Natural killer cell (primary cell): Measurements from ENCODE around the gene COG2. TPM values are rescaled to one million over a fixed set of nuclear protein-coding genes. Genes with fewer than 3 reads are reported as not detected.

Source experiments
- ATAC-seq, 3 donors: fragments of 150-1000 bp in 2 of 3; fragments of 200-7000 bp in 1 of 3; cut with Tn5 transposase; 1 replicate in 1 of 3; 2 replicates in 2 of 3; pipeline ENCODE4 v1.10.0; 2021; ENCODE audit warnings: mild to moderate bottlenecking in 2 of 3, moderate library complexity in 2 of 3
- DNase-seq, 2 donors: peaks; one replicate each; pipeline versions ENCODE4 v3.0.0 to v3.0.0-alpha.2; 2013 to 2021; ENCODE audit warnings: mixed read lengths in 1 of 2
- H3K27ac ChIP-seq: one replicate; pipeline ENCODE4 v1.5.1; 2013; ENCODE audit warnings: mild to moderate bottlenecking, low read length
- H3K27me3 ChIP-seq: one replicate; pipeline ENCODE4 v1.6.1; 2013; ENCODE audit warnings: low read length; ENCODE audit not compliant: control insufficient read depth, insufficient read depth
- H3K36me3 ChIP-seq: one replicate; pipeline ENCODE4 v1.6.1; 2013; ENCODE audit warnings: low read length; ENCODE audit not compliant: control insufficient read depth, insufficient read depth
- H3K4me1 ChIP-seq: one replicate; pipeline ENCODE4 v1.6.1; 2013; ENCODE audit warnings: low read length; ENCODE audit not compliant: control insufficient read depth, insufficient read depth
- H3K4me3 ChIP-seq: one replicate; pipeline ENCODE4 v1.5.1; 2013; ENCODE audit warnings: low read length
- H3K9me3 ChIP-seq: one replicate; pipeline ENCODE4 v1.6.1; 2013; ENCODE audit warnings: low read length; ENCODE audit not compliant: control insufficient read depth, insufficient read depth
- H3K27ac Mint-ChIP-seq, 2 donors: one replicate each; pipeline ENCODE4 v1.8.0; 2022; ENCODE audit warnings: mild to moderate bottlenecking in 2 of 2, mixed read lengths in 2 of 2, moderate library complexity in 1 of 2
- H3K27me3 Mint-ChIP-seq, 2 donors: one replicate each; pipeline ENCODE4 v1.8.0; 2022; ENCODE audit warnings: low read depth in 2 of 2, mixed read lengths in 2 of 2
- H3K36me3 Mint-ChIP-seq: one replicate; pipeline ENCODE4 v1.8.0; 2022; ENCODE audit warnings: mixed read lengths
- H3K4me1 Mint-ChIP-seq, 2 donors: one replicate each; pipeline ENCODE4 v1.8.0; 2022; ENCODE audit warnings: mixed read lengths in 2 of 2
- H3K4me3 Mint-ChIP-seq: one replicate; pipeline ENCODE4 v1.8.0; 2022; ENCODE audit warnings: mild to moderate bottlenecking, moderate library complexity, mixed read lengths
- H3K9me3 Mint-ChIP-seq, 2 donors: one replicate each; pipeline ENCODE4 v1.8.0; 2022; ENCODE audit warnings: mixed read lengths in 2 of 2
- CTCF ChIP-seq: fragments of 200-600 bp; IDR thresholded peaks from one replicate; pipeline ENCODE4 v1.8.0; 2022; ENCODE audit warnings: antibody characterized with exemption
- WGBS: methylation state at CpG from one replicate; pipeline ENCODE4 v1.1.7; 2013; ENCODE audit warnings: missing lambda C conversion rate; ENCODE audit not compliant: insufficient coverage; 5-methylcytosine and 5-hydroxymethylcytosine counted together
- intact Hi-C: fragments of 100-400 bp; cut with micrococcal nuclease; formaldehyde crosslinking; loops from one replicate; pipeline ENCODE4 v1.14.2; 2022
- total RNA-seq, 4 donors: library from RNA; stranded (reverse); fragments of 120-200 nt in 1 of 4; gene quantifications; one replicate each; pipeline versions ENCODE4 v1.2.3 to v1.2.4, GENCODE V29; 2013 to 2022

COG2 gene
- total RNA-seq, 3 donors from 2014 or later (not counting 1 experiment from before 2014, with no cell fraction given) = 15.8 to 24.1 (median 17.5) TPM

- no peak overlapping the region for H3K27ac ChIP-seq
- no peak overlapping the region for H3K4me3 ChIP-seq
- DNase-seq (no peak), ATAC-seq (no peak)
- Mint-ChIP-seq H3K9me3 (no peaks in the 10 kb centered on the region), H3K4me1 (no peaks in the 10 kb centered on the region), H3K4me3 (no peak overlapping the region), H3K36me3 (no peaks in the 10 kb centered on the region), H3K27me3 (peaks cover 0 to 13% of the 10 kb centered on the region in 2 donors), H3K27ac (no peak overlapping the region)
- intact Hi-C loops = no loop called here
- H3K36me3 ChIP-seq = no peaks in the 10 kb centered on the region
- H3K4me1 ChIP-seq = no peaks in the 10 kb centered on the region
- H3K27me3 ChIP-seq = no peaks in the 10 kb centered on the region
- TF ChIP-seq CTCF = no peak
- WGBS = 42% methylated on average over 2 of the region's 2 CpGs
- H3K9me3 ChIP-seq = no peaks in the 10 kb centered on the region
These were observed 93.2 kb downstream of the COG2 start for GRCh38 chr1:230735447-230735846.

- no peaks in the 10 kb centered on the region for H3K36me3 Mint-ChIP-seq
- TF ChIP-seq CTCF = no peak
- no peak overlapping the region for H3K27ac ChIP-seq
- no peaks in the 10 kb centered on the region for H3K36me3 ChIP-seq
- 92% methylated on average over 1 of the region's 3 CpGs for WGBS
- no peaks in the 10 kb centered on the region for H3K4me1 Mint-ChIP-seq
- DNase-seq (no peak), ATAC-seq (no peak)
- no peak overlapping the region for H3K4me3 ChIP-seq
- no peaks in the 10 kb centered on the region for H3K27me3 ChIP-seq
- no peaks in the 10 kb centered on the region for H3K4me1 ChIP-seq
- intact Hi-C loops = no loop called here
- H3K4me3 Mint-ChIP-seq = no peak overlapping the region
- no peaks in the 10 kb centered on the region for H3K9me3 ChIP-seq
- no peak overlapping the region for H3K27ac Mint-ChIP-seq
- H3K9me3 Mint-ChIP-seq = no peaks in the 10 kb centered on the region
- H3K27me3 Mint-ChIP-seq = peaks cover 8 to 13% of the 10 kb centered on the region in 2 donors
These were observed 95.5 kb downstream of the COG2 start for GRCh38 chr1:230737622-230738262.

GRCh38 chr1:230739564-230740290, 97.4 kb downstream of the COG2 start:
- H3K4me1 ChIP-seq = no peaks in the 10 kb centered on the region
- intact Hi-C loops = no loop called here
- Mint-ChIP-seq H3K9me3 (no peaks in the 10 kb centered on the region), H3K36me3 (no peaks in the 10 kb centered on the region), H3K27me3 (peaks cover 9 to 16% of the 10 kb centered on the region in 2 donors), H3K4me1 (no peaks in the 10 kb centered on the region), H3K4me3 (no peak overlapping the region), H3K27ac (no peak overlapping the region)
- no peak overlapping the region for H3K4me3 ChIP-seq
- no peak overlapping the region for H3K27ac ChIP-seq
- H3K27me3 ChIP-seq = no peaks in the 10 kb centered on the region
- WGBS = 92% methylated on average over 12 of the region's 12 CpGs
- DNase-seq = no peak
- ATAC-seq = no peak
- H3K9me3 ChIP-seq = no peaks in the 10 kb centered on the region
- H3K36me3 ChIP-seq = no peaks in the 10 kb centered on the region
- no peak for TF ChIP-seq CTCF

Other genes starting within 250 kb of the COG2 start
- gene PGBD5, start 216.1 kb upstream of the COG2 start, total RNA-seq = under 1 TPM in 2 of 3 donors, not detected in 1; 0.02 to 0.90 TPM
- not detected for gene AGT, start 71.6 kb downstream of the COG2 start, total RNA-seq
- gene CAPN9, start 104.9 kb downstream of the COG2 start, total RNA-seq = not detected
- gene C1orf198, start 226.0 kb downstream of the COG2 start, total RNA-seq = 1 to 10 TPM; 2.4 to 3.2 (median 3.1) TPM